Stimulated activated CD4-positive, alpha-beta T cell treated with anti-CD3 and anti-CD28 coated beads, TNF-alpha, amount 100 ng/mL, for 48 hours (primary cell): Measurements from ENCODE around the gene SLC25A3.
"Not testable (repeated sequence)": the region's sequence is repeated elsewhere in the genome, so short reads cannot be mapped to it uniquely, and the experiment has no call there.

Experiments used
- DNase-seq, 3 donors: peaks; one replicate each; pipeline ENCODE4 v3.0.0-alpha.2; 2020; ENCODE audit warnings: low read depth in 3 of 3

The SLC25A3 gene

DNA sequence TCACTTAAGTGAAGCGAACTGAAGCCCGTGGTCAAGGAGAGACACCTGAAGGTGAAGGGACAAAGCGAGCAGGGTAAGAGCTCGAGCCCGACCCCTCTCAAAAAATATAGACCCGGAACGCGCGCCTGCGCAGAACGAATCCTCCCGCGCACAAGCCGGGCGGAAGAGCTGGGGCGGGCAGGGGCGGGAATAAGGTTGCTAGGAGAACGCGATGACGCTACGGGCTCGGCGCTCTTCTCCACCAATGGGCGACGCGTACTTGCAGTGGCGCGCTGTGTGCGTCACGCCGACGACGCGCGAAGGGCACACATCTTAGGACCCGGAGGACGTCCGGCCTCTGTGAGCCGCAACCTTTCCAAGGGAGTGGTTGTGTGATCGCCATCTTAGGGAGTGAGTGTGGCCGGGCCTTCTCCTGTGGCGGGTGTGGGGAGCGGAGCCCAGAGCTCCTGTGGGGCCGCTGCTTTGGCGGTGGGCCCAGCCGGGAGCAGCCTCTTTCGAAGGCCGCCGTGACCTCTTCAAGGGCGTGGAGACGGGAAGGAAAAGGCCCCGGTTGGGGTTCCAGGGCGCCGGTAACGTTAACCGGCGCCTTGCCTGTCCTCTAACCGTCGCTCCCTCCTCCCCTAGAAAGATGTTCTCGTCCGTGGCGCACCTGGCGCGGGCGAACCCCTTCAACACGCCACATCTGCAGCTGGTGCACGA is at the start of gene SLC25A3:
Gene SLC25A3 (plus strand): TSS at position 336 of the 699 bp plus-strand sequence. CDS start 293 bp downstream, at position 629.
- DNase-seq: peak; percentile 86 to 93 (median 89)

- no peak for DNase-seq
Observed at GRCh38 chr12:98543701-98544100, 49.8 kb upstream of the SLC25A3 start.

DNA sequence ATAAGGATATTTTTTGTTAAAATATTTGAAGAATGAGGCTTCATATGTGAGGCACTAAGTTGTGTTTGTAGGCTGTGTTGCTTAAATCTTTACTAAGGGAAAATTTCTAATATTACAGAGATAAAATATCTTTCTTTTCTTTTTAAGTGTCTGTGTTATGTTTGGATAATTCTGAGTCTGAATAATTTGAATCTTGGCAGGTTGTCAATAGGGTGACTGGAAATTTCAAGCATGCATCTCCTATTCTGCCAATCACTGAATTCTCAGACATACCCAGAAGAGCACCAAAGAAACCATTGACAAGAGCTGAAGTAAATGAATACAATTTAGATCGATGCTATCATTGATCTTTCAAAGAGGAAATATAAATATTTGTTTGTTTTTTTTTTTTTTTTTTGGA is 48.7 kb upstream of the SLC25A3 start:
- DNase-seq: no peak

GRCh38 chr12:98549371-98550110 is 43.9 kb upstream of the SLC25A3 start:
- DNase-seq: no peak

- no peak for DNase-seq
Observed at GRCh38 chr12:98551787-98552186, 41.7 kb upstream of the SLC25A3 start.

DNA sequence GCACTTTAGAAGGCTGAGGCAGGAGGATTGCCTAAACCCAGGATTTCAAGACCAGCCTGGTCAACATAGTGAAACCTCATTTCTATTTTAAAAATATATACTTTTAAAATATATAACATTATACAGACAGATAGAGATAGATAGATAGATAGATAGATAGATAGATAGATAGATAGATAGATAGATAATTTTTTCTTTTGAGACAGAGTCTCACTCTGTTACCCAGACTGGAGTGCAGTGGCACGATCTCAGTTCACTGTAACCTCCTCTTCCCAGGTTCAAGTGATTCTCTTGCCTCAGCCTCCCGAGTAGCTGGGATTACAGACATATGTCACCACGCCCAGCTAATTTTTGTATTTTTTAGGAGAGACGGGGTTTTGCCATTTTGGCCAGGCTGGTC is 35.4 kb upstream of the SLC25A3 start:
- DNase-seq: not testable (repeated sequence)

DNA sequence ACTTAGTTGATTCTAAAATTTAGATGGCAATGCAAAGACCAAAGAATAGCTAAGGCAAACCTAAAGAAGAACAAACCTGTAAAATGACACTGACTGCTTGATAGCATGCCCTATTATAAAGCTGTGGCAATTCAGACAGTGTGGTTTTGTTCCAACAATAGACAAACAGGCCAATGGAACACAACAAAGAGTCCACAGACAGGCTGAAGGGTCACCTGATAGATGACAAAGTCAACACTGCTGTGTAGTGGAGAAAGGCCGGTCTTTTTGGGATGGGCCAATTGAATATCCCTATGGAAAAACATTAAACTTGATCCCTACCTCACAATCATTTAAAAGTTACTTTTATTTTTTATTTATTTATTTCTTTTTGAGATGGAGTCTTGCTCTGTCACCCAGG is 33.8 kb upstream of the SLC25A3 start:
- DNase-seq: no peak

GRCh38 chr12:98561846-98562245 is 31.6 kb upstream of the SLC25A3 start:
- no peak for DNase-seq

DNA sequence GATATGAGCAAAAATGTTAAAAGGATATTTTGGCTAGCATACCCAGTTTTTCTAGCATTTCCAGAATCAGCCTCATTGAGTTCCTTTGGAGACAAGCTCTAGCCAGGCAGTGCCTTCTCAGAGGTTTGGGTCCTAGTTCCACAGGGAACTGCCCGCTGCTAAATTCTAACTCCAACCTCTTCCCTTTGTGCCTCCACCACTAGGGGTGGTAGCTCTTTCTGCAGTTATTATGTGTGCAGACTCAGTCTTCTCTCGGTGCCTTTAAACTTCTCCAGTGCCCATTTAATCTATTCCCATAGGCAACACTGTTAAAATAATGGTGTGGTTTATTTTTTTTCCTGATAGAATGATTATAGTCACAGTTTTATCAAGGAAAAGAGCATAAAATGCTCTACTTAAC is 21.5 kb upstream of the SLC25A3 start:
- DNase-seq: no peak

GRCh38 chr12:98574110-98574509 is 19.4 kb upstream of the SLC25A3 start:
- DNase-seq: no peak

DNA sequence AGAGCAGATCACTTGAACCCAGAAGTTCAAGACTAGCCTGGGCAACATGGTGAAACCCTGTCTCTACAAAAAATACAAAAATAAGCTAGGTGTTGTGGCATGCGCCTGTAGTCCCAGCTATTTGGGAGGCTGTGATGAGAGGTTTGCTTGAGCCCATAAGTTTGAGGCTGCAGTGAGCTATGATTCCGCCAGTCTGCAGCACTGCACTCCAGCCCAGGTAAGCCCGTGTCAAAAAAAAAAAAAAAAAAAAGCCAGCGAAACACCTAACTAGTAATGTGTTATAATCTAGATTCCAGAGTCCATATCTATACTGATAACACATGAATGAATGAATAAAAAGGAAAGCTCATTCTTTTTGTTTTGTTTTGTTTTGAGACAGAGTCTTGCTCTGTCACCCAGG is 18.5 kb upstream of the SLC25A3 start:
- DNase-seq: no peak

- not testable (repeated sequence) for DNase-seq
Observed at GRCh38 chr12:98576795-98577194, 16.7 kb upstream of the SLC25A3 start.

DNA sequence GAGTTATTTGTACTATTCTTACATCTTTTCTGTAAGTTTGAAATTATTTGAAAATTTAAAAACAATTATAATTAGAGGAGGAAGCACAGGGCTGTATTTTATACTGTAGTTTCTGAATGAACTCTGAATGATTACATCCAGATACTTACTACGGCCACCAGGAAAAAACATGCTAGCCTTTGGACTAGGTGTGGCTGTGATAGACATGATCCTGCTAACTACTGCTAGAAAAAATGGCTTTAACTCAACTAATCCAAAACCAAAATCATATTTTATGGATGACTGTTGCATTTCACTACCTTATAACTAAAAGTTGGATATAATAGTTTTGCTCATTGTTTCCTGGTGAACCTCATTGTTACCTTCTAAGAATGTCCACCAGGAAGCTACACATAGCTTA is 15.1 kb upstream of the SLC25A3 start:
- DNase-seq: no peak

DNA sequence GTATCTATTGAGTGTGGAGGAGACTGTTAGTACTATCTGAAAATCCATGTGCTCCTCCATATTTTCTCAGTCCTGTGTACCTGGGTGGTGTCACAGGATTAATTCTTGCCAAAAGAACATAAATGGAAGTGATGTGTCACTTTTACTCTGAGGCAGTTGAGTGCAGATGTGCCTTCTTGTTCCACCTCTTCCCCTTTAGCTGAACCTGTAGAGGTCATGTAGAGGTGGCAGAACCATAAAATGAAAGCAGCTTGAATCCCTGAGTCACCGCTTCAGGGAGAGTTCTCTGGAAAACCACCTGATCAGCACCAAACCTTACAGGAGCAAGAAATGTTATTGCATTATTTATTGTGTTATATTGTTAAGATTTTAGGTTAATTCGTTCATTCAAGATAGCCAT is 14.7 kb upstream of the SLC25A3 start:
- DNase-seq: no peak

GRCh38 chr12:98579347-98579746 is 14.1 kb upstream of the SLC25A3 start:
- no peak for DNase-seq

- no peak for DNase-seq
Observed at GRCh38 chr12:98579835-98580234, 13.7 kb upstream of the SLC25A3 start.

GRCh38 chr12:98580695-98581094 is 12.8 kb upstream of the SLC25A3 start:
- DNase-seq: no peak

DNA sequence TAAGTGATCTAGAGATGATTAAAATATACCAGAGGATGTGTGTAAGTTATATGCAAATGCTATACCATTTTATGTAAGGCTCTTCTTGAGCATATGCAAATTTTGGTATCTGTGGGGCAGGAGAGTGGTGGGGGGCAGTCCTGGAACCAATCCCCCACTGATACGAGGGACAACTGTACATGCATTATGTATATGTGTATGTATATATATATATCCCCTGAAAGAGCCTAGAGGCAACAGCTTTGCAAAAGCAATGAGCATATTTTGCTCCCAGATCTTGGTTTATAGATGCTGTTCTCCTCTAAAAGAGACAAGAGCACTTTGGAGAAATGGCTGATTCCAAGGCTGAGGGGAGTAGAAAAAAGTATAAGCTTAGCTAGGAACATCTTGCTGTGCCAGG is 12.4 kb upstream of the SLC25A3 start:
- no peak for DNase-seq

GRCh38 chr12:98582093-98582492 is 11.4 kb upstream of the SLC25A3 start:
- DNase-seq: no peak

- DNase-seq: no peak
Observed at GRCh38 chr12:98587084-98587483, 6.4 kb upstream of the SLC25A3 start.

DNA sequence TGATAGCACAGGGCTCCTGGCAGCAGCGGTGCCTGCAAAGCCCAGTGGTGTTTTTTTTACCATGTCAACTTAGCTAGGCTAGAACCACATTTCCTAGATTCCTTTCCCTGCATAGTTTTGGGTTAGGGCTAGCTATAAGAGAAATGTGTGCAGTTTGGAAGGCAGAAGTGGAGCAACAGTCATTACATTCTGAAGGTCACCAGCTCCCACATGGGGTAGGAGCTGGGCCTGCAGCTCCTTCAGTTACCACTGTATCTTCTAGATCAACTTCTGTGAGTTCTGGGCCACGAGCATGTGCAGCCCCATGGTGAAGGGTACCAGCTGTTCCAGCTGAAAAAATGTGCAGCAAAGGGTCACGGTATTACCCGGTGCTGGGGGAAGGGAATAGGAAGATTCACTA is 2.3 kb upstream of the SLC25A3 start:
- no peak for DNase-seq

DNA sequence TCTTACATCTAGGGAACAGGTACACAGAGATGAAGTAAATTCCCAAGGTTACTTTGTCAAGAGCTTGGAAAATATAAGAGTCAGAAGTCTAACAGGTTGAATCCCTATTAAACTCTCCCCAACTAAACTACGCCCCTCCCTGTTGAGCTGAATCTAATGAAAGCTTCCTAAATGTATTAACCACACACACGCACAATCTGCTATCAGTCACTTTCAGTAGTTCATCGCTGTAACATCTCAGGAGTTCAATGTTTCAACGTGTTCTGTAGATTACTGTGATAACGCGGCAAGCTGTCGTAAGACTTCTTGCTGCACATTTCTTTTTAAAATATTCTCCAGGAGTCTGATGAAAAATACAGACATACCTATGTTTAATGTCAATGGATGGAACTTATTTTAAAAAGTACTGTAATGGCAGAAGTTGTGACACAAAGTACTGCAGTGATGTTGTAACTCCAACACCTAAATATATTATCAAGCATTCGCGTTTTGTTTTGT is 612 bp upstream of the SLC25A3 start:
- DNase-seq: no peak
